Chondrocyte (in vitro differentiated cells): ENCODE measurements around the gene ICAM2. TPM values are rescaled to one million over a fixed set of nuclear protein-coding genes. Genes with fewer than 3 reads are reported as not detected.

ENCODE experiments used
- DNase-seq: peaks from one replicate; pipeline ENCODE4 v3.0.0; 2021; ENCODE audit warnings: mixed read lengths, low spot score
- H3K27ac Mint-ChIP-seq: one replicate; pipeline ENCODE4 v1.8.0; 2021; ENCODE audit warnings: mild to moderate bottlenecking, moderate library complexity, mixed read lengths; ENCODE audit not compliant: unreplicated experiment
- H3K27me3 Mint-ChIP-seq: 2 replicates; pipeline ENCODE4 v1.8.0; 2021; ENCODE audit warnings: low read depth, mixed read lengths
- H3K36me3 Mint-ChIP-seq: 2 replicates; pipeline ENCODE4 v1.8.0; 2021; ENCODE audit warnings: low read depth, mixed read lengths
- H3K4me1 Mint-ChIP-seq: 2 replicates; pipeline ENCODE4 v1.8.0; 2021; ENCODE audit warnings: low read depth, mild to moderate bottlenecking, mixed read lengths
- H3K4me3 Mint-ChIP-seq: one replicate; pipeline ENCODE4 v1.8.0; 2021; ENCODE audit warnings: mild to moderate bottlenecking, moderate library complexity, mixed read lengths; ENCODE audit not compliant: unreplicated experiment
- H3K9me3 Mint-ChIP-seq: 2 replicates; pipeline ENCODE4 v1.8.0; 2021; ENCODE audit warnings: low read depth, mixed read lengths
- total RNA-seq: library from RNA; stranded (reverse); gene quantifications from 3 replicates; pipeline ENCODE4 v1.2.1, GENCODE V29; 2021
- TF ChIP-seq, protein P1 (sequence below): fragments of 200-600 bp; sonication (generic); IDR thresholded peaks from 2 replicates; pipeline ENCODE4 v1.5.0; 2021; ENCODE audit warnings: antibody characterized with exemption, mild to moderate bottlenecking, moderate library complexity

Gene ICAM2
- total RNA-seq, 1 donor from 2014 or later = not detected

DNA sequence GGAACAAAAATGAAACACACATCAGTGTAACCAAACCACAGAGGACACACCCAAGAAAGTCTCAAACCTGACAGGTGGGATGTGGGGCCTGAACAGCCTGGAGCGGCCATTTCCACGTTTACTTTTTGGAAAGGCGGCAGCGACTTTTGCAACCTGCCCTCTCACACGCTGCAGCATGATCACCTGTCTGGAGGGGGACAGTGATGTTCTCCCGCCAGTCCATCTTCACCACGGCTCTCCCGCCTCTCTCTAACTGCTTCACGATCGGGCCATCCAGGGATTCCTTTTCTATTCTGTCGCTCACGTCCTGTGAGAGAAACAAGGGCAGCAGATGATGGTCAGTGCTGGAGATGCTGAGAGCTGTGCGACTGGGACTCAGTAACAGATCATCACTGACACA is 24.7 kb upstream of the ICAM2 start:
- DNase-seq = no peak
- Mint-ChIP-seq H3K27ac (no peak overlapping the region), H3K9me3 (no peaks in the 10 kb centered on the region), H3K27me3 (no peaks in the 10 kb centered on the region), H3K4me3 (no peak overlapping the region), H3K4me1 (peaks cover 14% of the 10 kb centered on the region), H3K36me3 (peaks cover 42% of the 10 kb centered on the region)
- TF ChIP-seq, protein P1, sequence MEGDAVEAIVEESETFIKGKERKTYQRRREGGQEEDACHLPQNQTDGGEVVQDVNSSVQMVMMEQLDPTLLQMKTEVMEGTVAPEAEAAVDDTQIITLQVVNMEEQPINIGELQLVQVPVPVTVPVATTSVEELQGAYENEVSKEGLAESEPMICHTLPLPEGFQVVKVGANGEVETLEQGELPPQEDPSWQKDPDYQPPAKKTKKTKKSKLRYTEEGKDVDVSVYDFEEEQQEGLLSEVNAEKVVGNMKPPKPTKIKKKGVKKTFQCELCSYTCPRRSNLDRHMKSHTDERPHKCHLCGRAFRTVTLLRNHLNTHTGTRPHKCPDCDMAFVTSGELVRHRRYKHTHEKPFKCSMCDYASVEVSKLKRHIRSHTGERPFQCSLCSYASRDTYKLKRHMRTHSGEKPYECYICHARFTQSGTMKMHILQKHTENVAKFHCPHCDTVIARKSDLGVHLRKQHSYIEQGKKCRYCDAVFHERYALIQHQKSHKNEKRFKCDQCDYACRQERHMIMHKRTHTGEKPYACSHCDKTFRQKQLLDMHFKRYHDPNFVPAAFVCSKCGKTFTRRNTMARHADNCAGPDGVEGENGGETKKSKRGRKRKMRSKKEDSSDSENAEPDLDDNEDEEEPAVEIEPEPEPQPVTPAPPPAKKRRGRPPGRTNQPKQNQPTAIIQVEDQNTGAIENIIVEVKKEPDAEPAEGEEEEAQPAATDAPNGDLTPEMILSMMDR = no peak

- Mint-ChIP-seq H3K36me3 (peaks cover 37% of the 10 kb centered on the region), H3K27ac (no peak overlapping the region), H3K4me1 (peaks cover 14% of the 10 kb centered on the region), H3K27me3 (no peaks in the 10 kb centered on the region), H3K4me3 (no peak overlapping the region), H3K9me3 (no peaks in the 10 kb centered on the region)
- TF ChIP-seq, protein P1 = no peak
- no peak for DNase-seq
Measured at GRCh38 chr17:64042700-64043485, 22.5 kb upstream of the ICAM2 start.

GRCh38 chr17:64041912-64042311 is 21.5 kb upstream of the ICAM2 start:
- Mint-ChIP-seq H3K36me3 (peaks cover 32% of the 10 kb centered on the region), H3K27me3 (no peaks in the 10 kb centered on the region), H3K27ac (no peak overlapping the region), H3K4me1 (peaks cover 14% of the 10 kb centered on the region), H3K9me3 (no peaks in the 10 kb centered on the region), H3K4me3 (no peak overlapping the region)
- TF ChIP-seq, protein P1 = no peak
- no peak for DNase-seq

- DNase-seq = no peak
- TF ChIP-seq, protein P1 = no peak
- Mint-ChIP-seq H3K27ac (no peak overlapping the region), H3K4me3 (no peak overlapping the region), H3K27me3 (no peaks in the 10 kb centered on the region), H3K4me1 (peaks cover 14% of the 10 kb centered on the region), H3K9me3 (no peaks in the 10 kb centered on the region), H3K36me3 (peaks cover 20% of the 10 kb centered on the region)
Measured at GRCh38 chr17:64040206-64040605, 19.8 kb upstream of the ICAM2 start.

DNA sequence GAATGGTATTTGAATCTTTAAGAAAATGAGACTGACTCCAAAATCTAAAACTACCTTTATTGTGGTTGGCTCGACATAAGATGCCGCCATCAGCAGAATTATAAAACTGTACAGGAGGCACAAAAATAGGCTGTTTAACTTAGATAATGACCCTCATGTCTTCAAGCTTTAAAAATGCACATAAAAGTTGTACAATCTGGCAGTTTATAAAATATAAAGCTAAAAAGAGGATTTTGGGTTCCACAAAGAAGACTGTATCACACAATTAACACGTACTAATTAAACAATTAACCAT is 18.6 kb upstream of the ICAM2 start:
- TF ChIP-seq, protein P1 = no peak
- H3K4me3 Mint-ChIP-seq = no peak overlapping the region
- H3K27ac Mint-ChIP-seq = no peak overlapping the region
- DNase-seq = no peak
- H3K36me3 Mint-ChIP-seq = peaks cover 16% of the 10 kb centered on the region
- no peaks in the 10 kb centered on the region for H3K9me3 Mint-ChIP-seq
- H3K27me3 Mint-ChIP-seq = no peaks in the 10 kb centered on the region
- peaks cover 14% of the 10 kb centered on the region for H3K4me1 Mint-ChIP-seq
